RWPE1 (cell line): Measurements from ENCODE around the gene ERBB4.

Experiments used
- CTCF ChIA-PET: fragments of 350-600 bp; sonication (Branson Sonifier 250); formaldehyde crosslinking; extraction: SDS; loops from one replicate; lab custom pipeline; 2021; lab: Yijun Ruan, JAX
- POLR2A ChIA-PET: fragments of 400-600 bp; formaldehyde crosslinking; extraction: SDS; loops from one replicate; lab custom pipeline; 2020; ENCODE audit warnings: antibody characterized with exemption; ENCODE audit not compliant: low non-redundant PET; lab: Yijun Ruan, JAX
- DNase-seq: peaks from one replicate; pipeline ENCODE4 v3.0.0; 2012; ENCODE audit warnings: low spot score
- H3K27ac ChIP-seq: fragments of 450-650 bp; 2 replicates; pipeline ENCODE4 v1.5.1; 2017
- CTCF ChIP-seq: fragments of 450-650 bp; conservative IDR thresholded peaks from 2 replicates; pipeline ENCODE4 v1.5.1; 2017; ENCODE audit warnings: low read depth, mild to moderate bottlenecking

The ERBB4 gene

GRCh38 chr2:212318636-212319035 is 220.0 kb downstream of the ERBB4 start:
- ChIA-PET POLR2A (no interaction called here), CTCF (no interaction called here)
- H3K27ac ChIP-seq = no peak overlapping the region
- no peak for DNase-seq
- no peak for TF ChIP-seq CTCF

- POLR2A ChIA-PET = no interaction called here
- no peak overlapping the region for H3K27ac ChIP-seq
- no peak for DNase-seq
- no peak for TF ChIP-seq CTCF
- CTCF ChIA-PET = no interaction called here
Observed at GRCh38 chr2:212314680-212315079, 223.9 kb downstream of the ERBB4 start.

GRCh38 chr2:212311807-212312404 is 226.7 kb downstream of the ERBB4 start:
- no peak overlapping the region for H3K27ac ChIP-seq
- TF ChIP-seq CTCF = no peak
- DNase-seq = no peak
- ChIA-PET CTCF (interaction anchor here (0.6 to 0.8 kb wide), 3 partner anchors 23 to 1798 kb away, joined by 3 to 10 read pairs (median 4); no protein-coding TSS in a partner anchor), POLR2A (no interaction called here)

GRCh38 chr2:212299943-212300342 is 238.7 kb downstream of the ERBB4 start:
- POLR2A ChIA-PET = no interaction called here

GRCh38 chr2:212299333-212299732 is 239.3 kb downstream of the ERBB4 start:
- DNase-seq = no peak
- CTCF ChIA-PET = no interaction called here
- TF ChIP-seq CTCF = no peak
- POLR2A ChIA-PET = no interaction called here
- no peak overlapping the region for H3K27ac ChIP-seq

More at GRCh38 chr2:212299943-212300342, 238.7 kb downstream of the ERBB4 start:
- no peak for TF ChIP-seq CTCF
- no peak overlapping the region for H3K27ac ChIP-seq
- CTCF ChIA-PET = no interaction called here
- no peak for DNase-seq

GRCh38 chr2:212295571-212295970 is 243.0 kb downstream of the ERBB4 start:
- H3K27ac ChIP-seq = no peak overlapping the region
- TF ChIP-seq CTCF = no peak
- POLR2A ChIA-PET = no interaction called here
- CTCF ChIA-PET = no interaction called here
- no peak for DNase-seq
